ENCODE data around the gene DRC7.

Gene DRC7, protein sequence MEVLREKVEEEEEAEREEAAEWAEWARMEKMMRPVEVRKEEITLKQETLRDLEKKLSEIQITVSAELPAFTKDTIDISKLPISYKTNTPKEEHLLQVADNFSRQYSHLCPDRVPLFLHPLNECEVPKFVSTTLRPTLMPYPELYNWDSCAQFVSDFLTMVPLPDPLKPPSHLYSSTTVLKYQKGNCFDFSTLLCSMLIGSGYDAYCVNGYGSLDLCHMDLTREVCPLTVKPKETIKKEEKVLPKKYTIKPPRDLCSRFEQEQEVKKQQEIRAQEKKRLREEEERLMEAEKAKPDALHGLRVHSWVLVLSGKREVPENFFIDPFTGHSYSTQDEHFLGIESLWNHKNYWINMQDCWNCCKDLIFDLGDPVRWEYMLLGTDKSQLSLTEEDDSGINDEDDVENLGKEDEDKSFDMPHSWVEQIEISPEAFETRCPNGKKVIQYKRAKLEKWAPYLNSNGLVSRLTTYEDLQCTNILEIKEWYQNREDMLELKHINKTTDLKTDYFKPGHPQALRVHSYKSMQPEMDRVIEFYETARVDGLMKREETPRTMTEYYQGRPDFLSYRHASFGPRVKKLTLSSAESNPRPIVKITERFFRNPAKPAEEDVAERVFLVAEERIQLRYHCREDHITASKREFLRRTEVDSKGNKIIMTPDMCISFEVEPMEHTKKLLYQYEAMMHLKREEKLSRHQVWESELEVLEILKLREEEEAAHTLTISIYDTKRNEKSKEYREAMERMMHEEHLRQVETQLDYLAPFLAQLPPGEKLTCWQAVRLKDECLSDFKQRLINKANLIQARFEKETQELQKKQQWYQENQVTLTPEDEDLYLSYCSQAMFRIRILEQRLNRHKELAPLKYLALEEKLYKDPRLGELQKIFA

DNA sequence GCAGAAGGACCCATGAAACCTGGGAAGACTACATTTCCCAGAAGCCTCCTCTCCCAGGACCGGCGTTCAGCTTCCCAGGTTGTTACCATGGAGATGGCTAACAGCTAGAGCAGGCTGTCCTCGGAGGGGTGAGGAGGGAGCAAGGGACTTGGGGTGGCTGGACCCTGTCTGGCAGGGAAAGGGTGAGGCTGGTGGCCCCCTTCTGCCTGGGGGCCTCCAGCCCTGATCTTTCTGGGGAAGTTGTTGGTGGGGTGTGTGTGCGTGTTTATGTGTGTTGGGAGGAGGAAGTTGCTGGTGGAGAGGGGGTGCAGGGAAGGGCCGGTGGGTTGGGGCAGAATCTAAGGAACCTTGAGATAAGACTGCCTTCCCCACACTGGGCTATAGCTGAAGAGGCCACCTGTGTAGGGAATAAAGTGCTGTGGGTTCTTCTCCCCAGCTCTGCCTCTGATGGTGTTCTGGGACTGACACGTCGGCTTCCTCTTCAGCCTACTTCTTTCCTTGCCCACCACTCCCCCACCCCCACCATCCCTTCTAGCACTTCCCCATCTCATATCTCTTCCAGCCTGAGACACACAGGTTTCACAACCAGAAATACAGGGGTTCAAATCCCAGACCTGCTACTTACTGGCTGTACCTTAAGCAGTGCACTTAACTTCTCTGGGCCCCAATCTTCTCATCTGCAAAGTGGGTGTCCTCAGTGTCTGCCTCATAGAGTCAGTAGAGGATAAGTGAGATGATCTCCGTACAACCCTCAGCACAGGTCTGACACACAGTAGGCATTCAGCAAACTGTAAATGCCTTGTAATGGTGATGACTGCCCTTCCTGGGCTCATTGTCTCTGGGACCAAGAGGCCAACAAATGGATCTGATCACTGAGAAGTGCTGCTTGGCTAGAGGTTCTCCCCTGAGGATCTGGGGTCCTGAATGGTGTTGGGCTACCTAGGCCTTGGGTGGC is at the start of gene DRC7:
Gene DRC7, plus strand, starts transcription at position 82 of the 955 bp plus-strand sequence. CDS start 3,144 bp downstream, outside the sequence.
- DNase-seq: peak; percentile 46 to 57

DNA sequence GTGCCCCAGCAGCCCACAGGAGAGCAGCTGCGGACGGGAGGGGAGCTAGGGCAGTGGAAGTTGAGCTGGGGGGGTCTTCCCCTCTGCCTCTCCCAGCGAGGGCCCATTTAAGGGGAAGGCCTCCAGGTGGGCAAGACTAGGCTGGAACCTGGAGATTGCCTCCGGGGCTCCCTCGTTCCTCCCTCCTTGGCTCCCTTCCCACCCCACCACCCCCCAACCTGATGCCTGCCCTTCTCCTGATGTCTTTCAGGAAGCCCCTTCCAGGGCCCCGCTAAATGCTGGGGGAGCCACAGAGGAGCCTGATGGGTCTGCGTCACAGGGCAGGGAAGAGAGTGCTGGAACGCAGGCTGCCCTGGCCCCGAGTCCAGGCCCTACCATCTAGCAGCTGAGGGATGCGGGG is 49.4 kb upstream of the DRC7 start:
- DNase-seq: no peak

DNA sequence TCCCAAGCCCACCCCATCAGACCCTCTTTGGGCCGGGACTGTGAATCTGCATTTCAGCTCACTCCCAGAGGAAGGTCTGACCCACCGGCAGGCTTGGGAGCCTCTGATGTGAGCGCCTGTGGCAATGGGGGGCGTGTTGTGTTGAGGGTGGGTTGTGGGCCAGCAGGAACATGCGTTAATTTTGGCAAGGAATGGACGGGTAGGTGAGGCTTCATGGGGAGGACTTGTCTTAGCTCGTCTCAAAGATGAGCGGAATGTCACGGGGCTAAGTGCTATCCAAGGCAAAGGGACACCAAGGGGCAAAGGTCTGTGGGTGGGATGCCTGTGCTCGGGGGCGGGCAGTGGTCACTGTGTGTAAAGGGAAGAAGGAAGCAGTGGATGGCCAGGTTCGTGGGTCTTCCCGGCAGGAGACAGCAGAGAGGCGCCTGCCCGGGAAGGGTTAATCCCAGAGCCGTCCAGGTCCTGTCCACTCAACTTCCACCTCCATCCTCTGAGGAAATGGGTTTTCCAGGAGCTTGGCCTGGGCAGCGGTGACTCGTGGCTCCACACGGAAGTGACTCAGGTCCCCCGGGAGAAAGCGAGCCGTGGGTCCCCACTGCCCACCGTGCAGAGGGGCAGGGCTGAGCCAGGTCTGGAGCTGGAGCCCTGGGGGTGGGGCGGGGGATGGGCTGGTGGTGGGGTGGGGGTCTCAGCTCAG is 48.8 kb upstream of the DRC7 start:
- DNase-seq: no peak

DNA sequence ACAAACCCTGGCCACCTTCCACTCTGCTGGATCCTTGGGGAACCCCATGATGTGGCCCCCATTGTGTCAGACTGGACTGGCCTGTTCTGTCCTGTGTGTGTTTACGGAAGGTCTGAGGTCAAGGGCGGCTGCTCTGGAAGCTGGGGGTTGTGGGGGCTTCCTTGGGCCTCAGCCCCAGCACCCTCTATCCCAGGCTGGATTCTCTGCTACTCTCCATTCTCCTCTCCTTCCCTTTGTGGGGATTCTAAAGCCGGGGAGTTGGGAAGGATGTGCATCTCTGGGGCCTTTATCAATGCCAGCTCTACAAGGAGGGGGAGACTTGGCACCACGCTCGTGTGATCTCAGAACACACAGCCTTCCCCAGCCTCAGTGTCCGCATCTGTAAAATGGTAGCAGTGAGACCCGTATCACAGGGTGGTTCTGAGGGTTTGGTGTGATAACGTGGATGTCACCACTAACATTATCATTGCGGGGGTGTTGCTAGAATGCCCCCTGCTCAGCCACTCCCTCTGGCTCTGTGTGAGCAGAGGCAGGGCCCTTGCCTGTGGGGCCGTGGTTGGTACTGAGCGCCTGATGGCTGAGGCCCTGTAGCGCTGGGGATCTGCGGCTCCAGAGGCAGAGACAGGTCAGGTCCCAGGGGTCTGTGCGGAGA is 48.1 kb upstream of the DRC7 start:
- DNase-seq: peak; percentile 36 to 56

DNA sequence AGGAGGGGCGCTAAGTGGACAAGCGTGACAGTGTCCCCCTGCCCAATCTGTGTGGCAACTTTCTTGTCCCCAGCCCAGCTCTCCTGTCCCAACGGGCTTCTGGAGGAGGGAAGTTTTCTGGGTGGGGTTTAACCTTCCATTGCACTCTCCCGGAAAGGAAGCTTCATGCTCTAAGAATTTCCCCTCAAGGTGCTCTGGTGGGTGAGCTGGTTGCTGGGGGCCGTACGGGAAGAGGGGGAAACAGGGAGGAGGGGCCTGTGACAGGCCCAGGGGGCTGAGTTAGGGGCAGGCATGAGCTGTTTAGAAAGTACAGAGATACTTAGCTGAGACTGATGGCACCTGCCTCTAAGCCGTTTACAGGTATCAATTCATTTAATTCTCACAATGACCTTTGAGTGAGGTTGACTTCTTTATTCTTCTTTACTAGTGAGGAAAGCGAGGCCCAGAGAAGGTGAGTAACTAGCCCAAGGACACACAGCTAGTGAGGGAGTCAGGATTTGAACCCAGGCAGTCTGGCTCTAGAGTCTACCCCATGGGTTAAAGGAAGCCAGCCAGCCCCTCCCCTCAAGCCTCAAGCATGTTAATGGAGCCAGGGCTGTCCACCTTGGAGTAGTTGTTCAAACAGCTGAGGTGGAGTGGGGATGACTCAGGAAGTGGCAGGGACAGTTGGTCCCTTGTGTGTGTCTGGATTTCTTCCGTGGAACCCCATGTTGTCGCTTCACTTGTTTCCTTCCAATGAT is 47.3 kb upstream of the DRC7 start:
- no peak for DNase-seq

DNA sequence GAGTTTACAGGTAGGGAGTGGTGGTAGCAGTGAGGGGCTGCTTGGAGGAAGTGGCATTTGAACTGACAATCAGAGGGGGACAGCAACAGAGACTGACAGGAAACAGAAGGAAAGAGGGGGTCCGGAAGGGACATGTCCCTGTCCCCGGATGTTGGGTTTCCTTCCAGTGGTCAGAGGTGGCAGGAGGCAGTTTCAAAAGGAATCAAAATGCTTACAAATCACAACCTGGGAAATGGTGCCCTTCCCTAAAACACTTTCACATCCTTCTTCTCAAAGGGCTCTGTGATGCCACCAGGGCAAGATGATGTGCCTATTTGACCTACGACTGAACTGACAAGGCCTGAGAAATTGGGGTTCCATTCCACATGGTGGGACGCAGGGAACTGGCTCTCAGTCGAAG is 46.5 kb upstream of the DRC7 start:
- peak; percentile 19 to 33 for DNase-seq

DNA sequence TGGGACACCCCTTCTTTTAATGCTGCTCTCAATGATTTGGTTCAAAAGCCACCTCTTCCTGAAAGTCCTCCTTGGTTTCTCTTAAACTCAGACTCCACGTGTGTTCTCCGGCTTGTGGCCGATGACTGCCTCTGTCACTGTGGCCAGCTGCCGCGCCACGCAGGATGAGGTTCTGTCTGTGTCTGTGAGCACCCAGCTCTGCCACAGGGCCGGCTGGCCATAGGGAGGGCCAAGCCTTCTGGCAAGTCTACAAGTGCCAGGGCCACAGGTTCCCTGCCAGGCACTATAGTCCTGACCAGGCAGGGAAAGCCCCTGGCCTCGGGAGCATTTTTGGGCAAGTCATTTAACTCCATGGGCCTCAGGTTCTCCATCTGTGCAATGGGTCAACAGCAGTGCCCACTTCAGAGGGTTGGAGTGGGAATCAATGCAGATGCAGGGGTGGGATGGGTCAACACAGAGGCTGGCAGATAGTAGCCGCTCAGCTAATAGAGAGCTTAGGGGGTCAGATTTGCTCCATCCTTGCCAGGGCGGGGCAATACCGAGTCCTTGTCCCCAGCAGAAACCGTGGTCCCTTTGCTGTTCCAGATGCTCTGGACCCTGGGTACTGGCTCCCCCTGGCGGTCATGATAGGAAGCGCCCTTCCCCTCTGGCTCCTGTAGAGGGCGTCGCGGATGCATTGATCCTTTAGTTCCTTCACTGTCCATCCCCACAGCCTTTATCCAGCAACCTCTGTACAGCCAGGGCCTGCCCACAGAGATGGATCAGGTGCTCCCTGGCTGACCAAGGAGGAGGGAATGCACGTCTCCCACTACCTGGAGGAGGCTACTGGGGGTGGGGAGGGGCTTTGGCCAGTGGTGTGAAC is 45.8 kb upstream of the DRC7 start:
- peak; percentile 78 to 88 for DNase-seq

DNA sequence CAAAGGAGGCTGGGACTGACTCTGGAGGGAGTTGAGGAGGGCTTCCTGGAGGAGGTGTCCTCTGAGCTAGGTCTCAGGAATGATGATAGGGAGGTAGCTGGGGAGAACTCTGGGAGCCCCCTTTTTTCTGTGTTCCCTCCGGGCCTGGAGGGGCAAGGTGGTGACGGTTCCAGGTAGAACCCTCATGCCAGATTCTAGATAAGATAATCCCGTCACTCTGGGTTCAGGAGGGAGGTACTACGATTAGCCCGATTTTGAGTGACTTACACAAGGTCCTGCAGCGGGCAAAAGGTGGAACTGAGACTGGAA is 45.2 kb upstream of the DRC7 start:
- no peak for DNase-seq

DNA sequence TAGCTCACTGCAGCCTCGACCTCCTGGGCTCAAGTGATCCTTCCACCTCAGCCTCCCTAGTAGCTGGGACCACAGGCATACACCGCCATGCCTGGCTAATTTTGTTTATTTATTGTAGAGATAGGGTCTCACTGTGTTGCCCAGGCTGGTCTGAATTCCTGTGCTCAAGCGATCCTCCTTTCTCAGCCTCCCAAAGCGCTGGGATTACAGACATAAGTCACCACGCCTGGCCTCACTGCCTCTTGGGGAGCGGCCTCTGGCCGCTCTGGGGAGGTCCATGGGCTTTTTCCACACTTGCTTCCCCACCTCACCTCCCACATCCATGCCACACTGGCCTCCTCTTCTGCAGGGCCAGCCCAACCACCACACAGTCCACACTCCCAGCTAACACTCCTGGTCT is 44.8 kb upstream of the DRC7 start:
- DNase-seq: no peak

- DNase-seq: peak; percentile 20 to 56
Measured at GRCh38 chr16:57651344-57652333, 43.0 kb upstream of the DRC7 start.

DNA sequence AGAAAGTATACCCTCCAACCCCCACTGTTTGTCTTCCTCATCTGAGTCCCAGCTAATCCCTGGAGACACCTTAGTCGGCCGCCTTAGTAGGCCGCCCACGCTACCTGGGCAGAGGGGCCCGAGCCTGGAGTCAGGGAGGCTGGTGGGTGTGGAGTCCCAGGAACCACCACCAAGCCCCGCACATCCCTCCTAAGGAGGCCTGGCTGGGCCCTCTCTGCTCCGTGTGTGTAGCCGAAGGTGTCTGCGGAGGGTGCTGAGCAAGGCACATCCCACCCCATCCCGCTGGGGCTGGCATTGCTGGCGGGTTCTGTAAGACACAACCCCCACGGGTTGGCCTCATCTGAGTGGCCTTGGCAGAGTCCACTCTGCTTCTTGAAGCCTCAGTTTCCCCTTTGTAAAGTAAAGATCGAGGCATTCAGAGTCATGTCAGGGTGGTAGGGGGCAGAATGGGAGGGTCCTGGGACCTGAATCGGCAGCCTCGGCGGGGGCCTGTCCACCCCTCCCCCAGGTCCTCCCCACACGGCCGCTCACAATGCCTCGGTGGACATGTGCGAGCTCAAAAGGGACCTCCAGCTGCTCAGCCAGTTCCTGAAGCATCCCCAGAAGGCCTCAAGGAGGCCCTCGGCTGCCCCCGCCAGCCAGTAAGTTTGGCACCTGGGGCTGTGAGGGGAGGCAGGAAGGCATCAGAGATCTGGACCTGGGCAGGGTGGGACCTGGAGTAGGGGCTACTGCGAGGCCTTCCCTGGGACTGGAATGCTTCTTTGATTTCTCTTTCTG is 41.7 kb upstream of the DRC7 start:
- no peak for DNase-seq

- DNase-seq: no peak
Measured at GRCh38 chr16:57653936-57654335, 40.7 kb upstream of the DRC7 start.

DNA sequence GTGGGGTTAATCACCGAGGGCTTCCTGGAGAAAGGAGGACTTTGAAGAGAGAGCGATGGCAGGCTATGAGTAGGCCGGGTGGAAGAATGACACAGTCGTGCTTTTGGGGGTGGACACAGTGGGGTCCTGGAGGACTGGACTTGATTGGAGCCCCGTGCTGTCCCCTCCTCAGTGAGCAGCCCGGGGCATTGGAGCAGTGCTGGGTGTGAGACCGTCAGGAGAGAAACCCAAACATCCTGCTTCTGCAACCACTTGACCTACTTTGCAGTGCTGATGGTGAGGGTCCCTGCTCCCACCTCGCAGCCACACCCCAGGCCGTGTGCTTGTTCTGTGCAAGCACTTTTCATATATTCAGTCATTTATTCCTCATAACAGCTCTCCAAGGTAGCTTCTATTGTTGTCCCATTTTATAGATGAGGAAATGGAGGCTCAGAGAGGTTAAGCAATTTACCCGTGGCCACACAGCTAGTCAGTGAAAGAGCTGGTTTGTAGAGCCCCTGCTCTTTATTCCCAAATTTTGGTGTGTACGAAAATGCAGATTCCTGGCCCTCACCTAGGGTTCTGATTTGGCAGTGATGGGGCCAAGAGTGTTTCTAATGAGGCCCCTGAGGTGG is 38.2 kb upstream of the DRC7 start:
- no peak for DNase-seq

GRCh38 chr16:57657228-57657627 is 37.4 kb upstream of the DRC7 start:
- no peak for DNase-seq

- DNase-seq: no peak
Measured at GRCh38 chr16:57658130-57658877, 36.3 kb upstream of the DRC7 start.

- DNase-seq: no peak
Measured at GRCh38 chr16:57658878-57659674, 35.5 kb upstream of the DRC7 start.
